Nephron (organoid): ENCODE results near the gene EIF5A2.
"Not testable (repeated sequence)": the region's sequence is repeated elsewhere in the genome, so short reads cannot be mapped to it uniquely, and the experiment has no call there.

Source experiments
- H3K27ac Mint-ChIP-seq, 3 experiments: 2 replicates each; pipeline ENCODE4 v1.8.0; 2020; ENCODE audit warnings: mixed read lengths in 3 of 3, mild to moderate bottlenecking in 2 of 3, moderate library complexity in 1 of 3
- H3K27me3 Mint-ChIP-seq: 2 replicates; pipeline ENCODE4 v1.8.0; 2021; ENCODE audit warnings: low read depth, mild to moderate bottlenecking, moderate library complexity, mixed read lengths
- H3K36me3 Mint-ChIP-seq: 2 replicates; pipeline ENCODE4 v1.8.0; 2020; ENCODE audit warnings: low read depth, mixed read lengths
- H3K4me1 Mint-ChIP-seq: 2 replicates; pipeline ENCODE4 v1.8.0; 2020; ENCODE audit warnings: mixed read lengths
- H3K4me3 Mint-ChIP-seq, 3 experiments: 2 replicates each; pipeline ENCODE4 v1.8.0; 2020; ENCODE audit warnings: mild to moderate bottlenecking in 3 of 3, mixed read lengths in 3 of 3, moderate library complexity in 2 of 3
- H3K9me3 Mint-ChIP-seq: 2 replicates; pipeline ENCODE4 v1.8.0; 2020; ENCODE audit warnings: mixed read lengths
- TF ChIP-seq, protein P1 (sequence below), 3 experiments: fragments of 200-600 bp; sonication (generic); IDR thresholded peaks; one replicate each; pipeline ENCODE4 v1.5.0; 2021; ENCODE audit warnings: antibody characterized with exemption in 3 of 3; ENCODE audit not compliant: unreplicated experiment in 3 of 3

The EIF5A2 gene

DNA sequence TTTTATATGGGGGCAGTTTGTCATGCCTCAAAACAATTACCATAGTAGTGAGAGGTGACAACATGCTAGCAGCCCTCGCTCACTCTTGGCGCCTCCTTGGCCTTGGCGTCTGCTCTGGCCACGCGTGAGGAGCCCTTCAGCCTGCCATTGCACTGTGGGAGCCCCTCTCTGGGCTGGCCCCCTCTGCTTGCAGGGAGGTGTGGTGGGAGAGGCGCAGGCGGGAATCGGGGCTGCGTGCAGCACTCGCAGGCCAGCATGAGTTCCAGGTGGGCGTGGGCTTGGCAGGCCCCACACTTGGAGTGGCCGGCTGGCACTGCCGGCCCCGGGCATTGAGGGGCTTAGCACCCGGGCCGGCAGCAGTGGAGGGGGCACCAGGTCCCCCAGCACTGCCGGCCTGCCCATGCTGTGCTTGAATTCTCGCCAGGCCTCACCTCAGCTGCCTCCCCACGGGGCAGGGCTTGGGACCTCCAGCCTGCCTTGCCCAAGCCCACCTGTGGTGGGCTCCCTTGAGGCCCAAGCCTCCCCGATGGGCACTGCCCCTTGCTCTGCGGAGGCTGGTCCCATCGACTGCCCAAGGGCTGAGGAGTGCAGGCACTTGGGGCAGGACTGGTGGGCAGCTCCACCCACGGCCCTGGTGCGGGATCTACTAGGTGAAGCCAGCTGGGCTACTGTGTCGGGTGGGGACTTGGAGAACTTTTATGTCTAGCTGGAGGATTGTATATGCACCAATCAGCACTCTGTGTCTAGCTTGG is 38.8 kb upstream of the EIF5A2 start:
- no peaks in the 10 kb centered on the region for H3K27me3 Mint-ChIP-seq
- TF ChIP-seq, protein P1, sequence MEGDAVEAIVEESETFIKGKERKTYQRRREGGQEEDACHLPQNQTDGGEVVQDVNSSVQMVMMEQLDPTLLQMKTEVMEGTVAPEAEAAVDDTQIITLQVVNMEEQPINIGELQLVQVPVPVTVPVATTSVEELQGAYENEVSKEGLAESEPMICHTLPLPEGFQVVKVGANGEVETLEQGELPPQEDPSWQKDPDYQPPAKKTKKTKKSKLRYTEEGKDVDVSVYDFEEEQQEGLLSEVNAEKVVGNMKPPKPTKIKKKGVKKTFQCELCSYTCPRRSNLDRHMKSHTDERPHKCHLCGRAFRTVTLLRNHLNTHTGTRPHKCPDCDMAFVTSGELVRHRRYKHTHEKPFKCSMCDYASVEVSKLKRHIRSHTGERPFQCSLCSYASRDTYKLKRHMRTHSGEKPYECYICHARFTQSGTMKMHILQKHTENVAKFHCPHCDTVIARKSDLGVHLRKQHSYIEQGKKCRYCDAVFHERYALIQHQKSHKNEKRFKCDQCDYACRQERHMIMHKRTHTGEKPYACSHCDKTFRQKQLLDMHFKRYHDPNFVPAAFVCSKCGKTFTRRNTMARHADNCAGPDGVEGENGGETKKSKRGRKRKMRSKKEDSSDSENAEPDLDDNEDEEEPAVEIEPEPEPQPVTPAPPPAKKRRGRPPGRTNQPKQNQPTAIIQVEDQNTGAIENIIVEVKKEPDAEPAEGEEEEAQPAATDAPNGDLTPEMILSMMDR (IDR thresholded peaks at IDR 0.05; ENCODE audit: unreplicated experiment in 3 of 3) = no peak
- H3K9me3 Mint-ChIP-seq = peaks cover 21% of the 10 kb centered on the region
- no peak overlapping the region for H3K4me3 Mint-ChIP-seq
- no peak overlapping the region for H3K27ac Mint-ChIP-seq
- H3K36me3 Mint-ChIP-seq = no peaks in the 10 kb centered on the region
- no peaks in the 10 kb centered on the region for H3K4me1 Mint-ChIP-seq

DNA sequence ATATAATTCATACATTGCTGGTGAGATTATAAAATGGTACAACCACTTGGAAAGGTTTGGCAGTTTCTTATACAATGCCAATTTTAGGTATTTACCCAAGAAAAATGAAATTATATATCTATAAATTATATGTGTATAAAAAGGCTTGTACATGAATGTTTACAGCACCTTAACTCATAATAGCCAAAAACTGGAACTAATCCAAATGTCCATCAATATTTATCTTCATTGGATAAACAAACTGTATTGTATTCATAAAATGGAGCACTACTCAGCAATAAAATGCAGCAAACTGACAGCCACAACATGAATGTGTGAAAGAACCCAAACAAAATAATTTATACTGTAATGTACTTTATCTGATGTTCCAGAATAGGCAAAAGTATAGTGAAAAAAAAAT is 33.6 kb upstream of the EIF5A2 start:
- TF ChIP-seq, protein P1 (IDR thresholded peaks at IDR 0.05; ENCODE audit: unreplicated experiment in 3 of 3) = no peak
- no peaks in the 10 kb centered on the region for H3K4me1 Mint-ChIP-seq
- no peak overlapping the region for H3K27ac Mint-ChIP-seq
- no peak overlapping the region for H3K4me3 Mint-ChIP-seq
- peaks cover 40% of the 10 kb centered on the region for H3K9me3 Mint-ChIP-seq
- no peaks in the 10 kb centered on the region for H3K27me3 Mint-ChIP-seq
- no peaks in the 10 kb centered on the region for H3K36me3 Mint-ChIP-seq

DNA sequence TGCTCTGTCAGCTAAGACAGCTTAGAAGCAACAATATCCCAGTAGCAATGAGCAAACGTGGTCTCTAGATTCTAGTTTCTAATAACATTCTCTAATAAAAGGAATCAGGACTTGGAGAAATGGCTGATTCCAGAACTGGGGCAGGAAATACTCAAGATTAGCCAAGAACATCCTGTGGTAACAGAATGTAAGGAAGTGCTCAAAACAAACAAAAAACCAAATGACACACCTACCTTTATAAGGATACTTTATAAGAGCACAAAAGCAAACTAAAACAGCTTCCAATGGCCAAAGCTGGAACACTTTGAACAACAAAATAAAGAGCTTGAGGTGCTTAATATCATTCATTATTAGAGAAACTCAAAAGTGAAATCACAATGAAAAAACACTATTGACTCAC is 33.1 kb upstream of the EIF5A2 start:
- H3K9me3 Mint-ChIP-seq = peaks cover 39% of the 10 kb centered on the region
- H3K27ac Mint-ChIP-seq = no peak overlapping the region
- H3K36me3 Mint-ChIP-seq = no peaks in the 10 kb centered on the region
- TF ChIP-seq, protein P1 (IDR thresholded peaks at IDR 0.05; ENCODE audit: unreplicated experiment in 3 of 3) = no peak
- H3K27me3 Mint-ChIP-seq = no peaks in the 10 kb centered on the region
- H3K4me3 Mint-ChIP-seq = no peak overlapping the region
- no peaks in the 10 kb centered on the region for H3K4me1 Mint-ChIP-seq

DNA sequence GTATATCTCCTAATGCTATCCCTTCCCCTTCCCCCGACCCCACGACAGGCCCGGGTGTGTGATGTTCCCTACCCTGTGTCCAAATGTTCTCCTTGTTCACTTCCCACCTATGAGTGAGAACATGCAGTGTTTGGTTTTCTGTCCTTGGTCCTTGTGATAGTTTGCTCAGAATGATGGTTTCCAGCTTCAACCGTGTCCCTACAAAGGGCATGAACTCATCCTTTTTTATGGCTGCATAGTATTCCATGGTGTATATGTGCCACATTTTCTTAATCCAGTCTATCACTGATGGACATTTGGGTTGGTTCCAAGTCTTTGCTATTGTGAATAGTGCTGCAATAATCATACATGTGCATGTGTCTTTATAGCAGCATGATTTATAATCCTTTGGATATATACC is 24.6 kb upstream of the EIF5A2 start:
- not testable (repeated sequence) for H3K36me3 Mint-ChIP-seq, H3K27ac Mint-ChIP-seq, H3K27me3 Mint-ChIP-seq, H3K4me1 Mint-ChIP-seq, H3K4me3 Mint-ChIP-seq
- peaks cover 30% of the 10 kb centered on the region for H3K9me3 Mint-ChIP-seq

DNA sequence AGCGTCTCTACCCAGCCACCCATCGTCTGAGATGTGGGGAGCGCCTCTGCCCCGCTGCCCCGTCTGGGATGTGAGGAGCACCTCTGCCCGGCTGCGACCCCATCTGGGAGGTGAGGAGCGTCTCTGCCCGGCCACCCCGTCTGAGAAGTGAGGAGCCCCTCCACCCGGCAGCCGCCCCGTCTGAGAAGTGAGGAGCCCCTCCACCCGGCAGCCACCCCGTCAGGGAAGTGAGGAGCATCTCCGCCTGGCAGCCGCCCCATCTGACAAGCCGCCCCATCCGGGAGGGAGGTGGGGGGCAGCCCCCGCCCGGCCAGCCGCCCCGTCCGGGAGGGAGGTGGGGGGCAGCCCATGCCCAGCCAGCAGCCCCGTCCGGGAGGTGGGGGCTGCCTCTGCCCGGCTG is 15.1 kb upstream of the EIF5A2 start:
- H3K36me3 Mint-ChIP-seq, H3K4me1 Mint-ChIP-seq, H3K27me3 Mint-ChIP-seq, H3K27ac Mint-ChIP-seq, H3K4me3 Mint-ChIP-seq: not testable (repeated sequence)
- H3K9me3 Mint-ChIP-seq = peaks cover 44% of the 10 kb centered on the region

DNA sequence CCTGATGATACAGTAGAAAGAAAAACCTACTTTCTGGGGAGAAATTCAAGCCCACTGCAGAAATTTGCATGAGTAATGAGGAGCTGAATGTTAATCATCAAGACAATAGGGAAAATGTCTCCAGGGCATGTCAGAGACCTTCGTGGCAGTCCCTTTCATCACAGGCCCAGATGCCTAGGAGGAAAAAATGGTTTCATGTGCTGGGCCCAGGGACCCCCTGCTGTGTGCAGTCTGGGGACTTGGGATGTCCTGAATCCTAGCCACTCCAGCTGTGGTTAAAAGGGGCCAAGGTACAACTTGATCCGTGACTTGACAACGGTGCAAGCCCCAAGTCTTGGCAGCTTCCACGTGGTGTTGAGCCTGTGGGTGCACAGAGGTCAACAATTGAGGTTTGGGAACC is 10.3 kb upstream of the EIF5A2 start:
- Mint-ChIP-seq H3K36me3 (peaks cover 15% of the 10 kb centered on the region), H3K4me3 (no peak overlapping the region), H3K9me3 (peaks cover 51% of the 10 kb centered on the region), H3K4me1 (no peaks in the 10 kb centered on the region), H3K27me3 (no peaks in the 10 kb centered on the region), H3K27ac (no peak overlapping the region)
- TF ChIP-seq, protein P1 (IDR thresholded peaks at IDR 0.05; ENCODE audit: unreplicated experiment in 3 of 3) = no peak

DNA sequence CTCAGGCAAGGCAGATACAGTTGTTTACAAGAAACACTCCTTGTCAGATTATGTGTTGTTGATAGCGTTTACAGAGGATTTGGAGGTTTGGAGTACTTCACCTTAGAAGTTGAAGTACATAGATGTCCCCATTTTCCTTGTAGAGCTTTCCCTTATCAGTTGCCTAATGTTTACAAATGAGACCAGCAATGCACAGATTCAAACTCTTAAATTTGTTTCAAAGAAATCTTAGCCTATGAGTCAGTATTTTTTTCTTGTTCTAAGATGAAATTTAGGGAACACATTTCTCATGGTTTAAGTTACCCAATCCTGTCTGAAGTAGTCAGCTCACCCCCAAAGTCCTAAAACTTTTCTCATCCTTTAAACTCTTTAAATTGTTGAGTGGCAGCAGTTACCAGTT is 6.3 kb upstream of the EIF5A2 start:
- Mint-ChIP-seq H3K4me1 (no peaks in the 10 kb centered on the region), H3K4me3 (no peak overlapping the region), H3K27ac (no peak overlapping the region), H3K9me3 (peaks cover 34% of the 10 kb centered on the region), H3K36me3 (peaks cover 7% of the 10 kb centered on the region), H3K27me3 (no peaks in the 10 kb centered on the region)
- TF ChIP-seq, protein P1 (IDR thresholded peaks at IDR 0.05; ENCODE audit: unreplicated experiment in 3 of 3) = no peak
